Embryonic facial prominence (tissue), 1 donor: Measurements from ENCODE around the gene FAM131C.
"Not testable (repeated sequence)": the region's sequence is repeated elsewhere in the genome, so short reads cannot be mapped to it uniquely, and the experiment has no call there.

Experiments used
- DNase-seq: peaks from one replicate; pipeline ENCODE4 v3.0.0-alpha.2; 2016; ENCODE audit errors: extremely low spot score

The FAM131C gene

GRCh38 chr1:16033103-16033632, 40.3 kb downstream of the FAM131C start:
- not testable (repeated sequence) for DNase-seq

DNA sequence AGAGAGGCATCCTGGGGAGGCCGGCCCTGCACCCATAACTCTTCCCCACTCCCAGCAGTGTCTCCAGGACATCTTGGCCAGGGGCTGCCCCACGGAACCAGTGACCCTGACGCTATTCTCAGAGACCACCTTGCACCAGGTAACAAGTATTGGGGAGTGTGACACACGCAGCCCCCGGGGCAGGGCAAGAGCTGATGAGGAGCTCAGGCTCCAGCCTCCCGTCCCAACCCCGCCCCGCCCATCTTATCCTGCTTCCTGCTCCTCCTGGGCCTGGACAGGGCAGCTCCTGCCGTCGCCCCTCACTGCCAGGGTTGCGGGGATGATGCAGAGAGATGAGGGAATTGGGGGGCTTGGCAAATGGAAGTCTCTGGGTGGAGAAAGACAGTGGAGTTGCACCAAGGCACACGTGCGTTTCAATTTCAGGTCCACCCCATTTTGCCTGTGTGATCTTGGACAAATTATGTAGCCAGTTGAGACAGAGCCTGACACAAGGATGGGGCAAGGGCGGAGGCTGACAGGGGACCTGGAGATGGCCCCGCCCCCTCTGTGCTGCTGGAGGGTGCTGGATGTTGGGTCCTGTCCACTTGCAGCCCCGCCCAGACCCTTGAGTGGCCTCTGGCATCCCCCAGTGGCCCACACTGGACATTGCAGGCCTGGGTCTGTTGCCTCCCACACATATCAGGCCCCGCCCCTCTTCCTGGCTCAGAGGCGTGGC, 40.9 kb downstream of the FAM131C start:
- DNase-seq, result no peak

- DNase-seq, result no peak
These were observed 41.9 kb downstream of the FAM131C start for GRCh38 chr1:16031551-16031950.

DNA sequence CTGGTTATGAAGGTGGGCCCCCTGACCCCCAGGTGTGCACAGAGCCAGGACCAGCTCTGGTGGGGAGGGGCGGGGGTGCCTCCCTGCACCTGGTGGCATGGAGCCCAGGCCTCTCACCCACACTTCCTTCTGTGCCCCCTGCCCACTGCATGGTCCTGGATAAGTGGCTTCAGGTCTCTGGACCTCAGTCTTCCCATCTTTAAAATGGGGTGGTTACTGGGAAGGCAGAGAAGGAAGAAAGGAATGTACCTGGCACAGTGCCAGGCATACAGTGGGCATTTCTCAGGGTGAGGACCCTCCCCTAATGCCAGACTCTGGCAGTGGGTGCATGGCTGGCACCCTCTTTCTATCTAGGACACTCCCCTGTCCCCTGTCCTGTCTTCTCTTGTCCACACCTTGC, 44.2 kb downstream of the FAM131C start:
- DNase-seq, result no peak

- DNase-seq, result not testable (repeated sequence)
These were observed 44.5 kb downstream of the FAM131C start for GRCh38 chr1:16029003-16029268.

GRCh38 chr1:16028237-16029002, 45.0 kb downstream of the FAM131C start:
- no peak for DNase-seq

DNA sequence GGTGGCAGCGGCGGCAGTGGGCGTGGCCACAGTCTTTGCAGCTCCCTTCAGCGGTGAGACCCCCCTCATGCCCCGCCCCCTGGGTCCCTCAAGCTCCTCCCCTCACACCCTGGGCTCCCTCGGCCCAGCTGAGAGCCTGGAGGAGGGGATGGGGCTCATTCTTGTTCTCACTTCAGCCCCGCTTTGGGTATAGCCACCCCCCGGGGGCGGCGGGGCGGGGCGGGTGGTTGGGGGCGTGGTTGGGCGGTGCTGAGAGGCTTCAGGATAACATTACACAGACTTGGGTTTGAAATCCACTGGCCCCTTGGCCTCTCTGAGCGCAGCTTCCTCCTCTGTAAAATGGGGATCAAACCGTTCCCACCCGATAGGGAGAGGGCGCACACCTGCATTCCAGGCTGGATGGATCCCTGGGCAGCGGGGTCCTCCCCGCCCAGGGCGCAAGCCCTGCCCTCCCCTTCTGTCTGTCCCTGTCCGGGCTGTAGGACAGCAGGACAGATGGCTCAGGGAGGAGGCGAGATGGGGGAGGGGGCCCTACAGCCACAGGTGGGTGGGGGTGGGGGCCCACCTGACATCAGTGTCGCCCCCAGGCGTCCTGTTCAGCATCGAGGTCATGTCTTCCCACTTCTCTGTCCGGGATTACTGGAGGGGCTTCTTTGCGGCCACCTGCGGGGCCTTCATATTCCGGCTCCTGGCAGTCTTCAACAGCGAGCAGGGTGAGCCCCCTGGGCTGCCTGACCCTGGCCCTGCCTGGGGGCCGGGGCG, 46.5 kb downstream of the FAM131C start:
- no peak for DNase-seq

- DNase-seq, result not testable (repeated sequence)
These were observed 47.1 kb downstream of the FAM131C start for GRCh38 chr1:16026302-16026701.

DNA sequence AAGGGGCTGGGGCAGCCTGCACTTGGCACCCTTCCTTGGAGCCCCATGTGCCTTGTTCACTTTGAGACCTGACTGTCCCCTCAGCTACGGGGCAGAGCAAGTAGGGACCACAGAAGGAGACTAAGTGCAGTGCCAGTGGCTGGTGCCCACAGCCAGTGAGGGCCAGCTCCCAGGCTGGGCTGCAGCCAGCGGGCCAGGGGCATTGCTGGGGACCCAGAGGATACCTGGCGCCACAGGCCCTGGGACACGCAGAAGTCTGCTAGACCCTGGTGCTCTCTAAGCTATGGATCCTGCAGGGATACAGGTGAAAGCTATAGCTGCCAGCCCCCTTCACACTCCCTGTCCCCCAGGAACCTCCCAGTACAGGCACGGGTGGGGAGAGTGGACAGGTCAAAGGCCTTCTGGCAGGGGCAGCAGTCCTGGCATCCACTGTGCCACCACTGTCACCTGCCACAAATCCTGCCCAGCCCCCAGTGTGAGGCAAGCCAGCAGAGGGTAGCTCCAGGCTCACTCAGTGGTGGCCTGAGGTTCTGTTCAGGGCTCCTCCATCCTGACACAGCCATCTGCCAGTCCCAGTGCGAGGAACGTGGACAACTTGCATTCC, 50.3 kb downstream of the FAM131C start:
- DNase-seq, result no peak

DNA sequence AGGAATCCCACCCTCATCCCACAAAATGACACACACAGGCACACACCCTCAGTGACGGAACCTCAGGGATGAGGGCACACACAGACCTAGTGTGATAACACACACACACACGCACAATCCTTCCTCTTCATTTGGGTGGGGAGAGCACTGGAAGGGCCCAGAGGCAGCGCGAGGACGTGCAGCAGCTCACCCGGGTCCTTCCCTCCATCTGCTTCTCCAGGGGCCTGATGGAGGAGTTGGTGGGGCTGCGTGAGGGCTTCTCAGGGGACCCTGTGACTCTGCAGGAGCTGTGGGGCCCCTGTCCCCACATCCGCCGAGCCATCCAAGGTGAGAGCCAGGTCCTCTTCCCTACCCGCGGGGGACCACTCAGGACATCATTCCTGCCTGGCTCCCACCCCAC, 51.1 kb downstream of the FAM131C start:
- no peak for DNase-seq

DNA sequence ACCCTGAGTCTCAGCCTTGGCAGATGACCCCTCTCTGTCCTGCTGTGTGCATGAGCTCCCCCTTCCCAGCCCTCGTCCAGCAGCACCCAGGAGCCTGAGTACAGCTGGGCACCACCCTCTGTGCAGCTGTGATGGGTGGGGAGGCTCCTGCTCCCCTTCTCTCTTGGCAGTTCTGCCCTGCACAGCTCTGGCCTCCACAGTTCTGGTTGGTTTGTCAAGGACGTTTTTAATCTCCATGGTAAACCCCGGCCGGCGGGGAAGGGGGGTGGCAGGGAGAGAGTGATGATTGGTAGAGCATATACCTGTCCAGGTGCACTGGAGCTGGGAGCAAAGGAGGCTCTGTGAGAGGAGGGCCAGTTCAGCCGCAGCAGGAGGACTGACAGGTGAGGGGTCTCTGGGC, 51.8 kb downstream of the FAM131C start, which contains the start of gene CLCNKA:
Gene CLCNKA, plus strand, starts transcription at position 356 of the 400 bp plus-strand sequence. CDS start 584 bp downstream, outside the sequence.
- no peak for DNase-seq

GRCh38 chr1:16020878-16021277, 52.6 kb downstream of the FAM131C start:
- not testable (repeated sequence) for DNase-seq

DNA sequence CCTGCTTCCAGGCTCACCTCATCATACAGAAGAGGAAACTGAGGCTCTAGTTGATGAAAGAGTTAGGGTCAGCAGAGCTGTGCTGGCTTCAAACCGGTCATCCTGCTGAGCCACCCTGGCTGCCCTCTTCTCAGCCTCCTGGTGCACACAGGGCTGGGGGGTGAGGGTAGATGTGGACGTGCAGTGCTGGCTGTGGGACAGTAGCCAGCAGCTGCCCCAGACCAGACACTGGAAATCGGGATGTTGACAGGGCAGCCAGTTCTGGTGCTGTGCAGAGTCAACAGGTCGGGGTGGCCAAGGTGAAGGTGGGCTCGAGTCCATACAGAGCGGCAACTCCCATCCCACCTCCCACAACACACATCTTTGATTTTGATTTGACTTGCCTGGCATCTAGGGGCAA, 53.1 kb downstream of the FAM131C start:
- DNase-seq, result no peak

DNA sequence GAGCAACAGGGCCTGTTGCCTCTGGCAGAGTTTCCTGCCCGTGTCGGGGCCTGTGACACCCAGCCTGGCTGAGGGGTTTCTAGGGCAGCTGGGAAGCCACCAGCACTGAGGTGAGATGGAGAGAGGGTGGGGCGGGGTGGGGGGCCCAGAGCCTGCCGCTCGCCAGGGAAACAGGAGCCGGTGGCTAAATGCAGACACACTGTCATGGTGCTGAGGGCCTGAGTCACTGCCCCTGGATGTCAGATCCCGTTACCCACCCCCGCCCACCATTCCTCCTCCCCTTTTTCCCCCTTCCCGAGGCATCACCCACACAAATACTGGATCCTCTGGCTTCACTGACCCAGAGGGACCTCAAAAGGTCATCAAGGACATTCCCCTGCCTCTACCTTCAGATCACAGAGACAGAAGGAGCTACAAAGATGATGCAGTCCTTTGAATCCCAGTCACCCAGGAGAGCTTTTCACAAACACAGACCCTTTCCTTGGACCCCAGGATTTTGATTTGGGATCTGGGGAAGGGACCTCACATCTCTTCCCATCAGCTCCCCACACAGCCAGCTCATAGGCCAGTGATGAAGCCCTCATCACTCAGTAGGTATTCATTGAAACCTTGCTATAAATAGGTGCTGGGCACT, 53.7 kb downstream of the FAM131C start:
- DNase-seq, result no peak

DNA sequence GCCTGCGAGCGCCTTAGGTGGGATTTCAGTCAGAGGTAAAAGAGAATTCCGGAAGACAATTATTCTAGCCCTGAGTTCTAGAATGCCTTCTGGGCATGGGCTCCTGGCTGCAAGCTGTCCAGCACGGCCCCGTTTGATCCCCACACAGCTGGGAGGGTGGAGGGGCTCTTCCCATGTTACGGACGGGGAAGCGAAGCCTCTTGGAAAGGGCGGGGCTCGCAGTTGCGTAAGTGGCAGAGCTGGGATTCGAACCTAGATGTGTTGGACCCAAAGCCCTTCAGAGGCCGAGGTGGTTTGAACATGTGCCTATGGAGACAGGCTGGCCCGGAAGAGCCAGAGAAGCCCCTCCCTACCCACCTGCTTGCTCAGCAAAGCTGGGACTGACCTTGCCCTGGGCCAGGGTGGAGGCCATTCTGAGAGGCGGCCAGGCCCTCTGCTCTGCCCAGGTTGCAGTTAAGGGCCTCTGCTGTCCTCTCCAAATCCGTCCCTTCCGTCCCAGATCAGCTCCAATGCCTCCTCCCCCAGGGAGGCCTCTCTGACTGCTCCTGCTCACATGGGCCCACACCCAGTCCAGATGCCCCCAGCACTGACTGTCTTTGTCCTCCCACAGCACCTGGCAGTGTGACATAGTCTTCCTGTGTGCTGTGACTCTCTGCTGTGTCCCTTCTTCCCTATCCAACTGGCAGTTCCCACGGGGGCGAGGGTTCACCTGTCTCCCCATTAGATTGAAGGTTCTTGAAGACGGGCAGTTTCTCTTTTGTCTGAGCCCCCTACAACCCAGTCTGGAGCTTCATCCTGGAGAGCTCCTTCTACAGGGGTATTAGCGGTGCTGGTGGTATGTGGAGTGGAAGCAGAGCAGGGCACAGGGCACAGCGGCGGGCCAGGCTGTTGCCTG, 54.5 kb downstream of the FAM131C start:
- no peak for DNase-seq

GRCh38 chr1:16018308-16018707, 55.1 kb downstream of the FAM131C start:
- DNase-seq, result no peak

DNA sequence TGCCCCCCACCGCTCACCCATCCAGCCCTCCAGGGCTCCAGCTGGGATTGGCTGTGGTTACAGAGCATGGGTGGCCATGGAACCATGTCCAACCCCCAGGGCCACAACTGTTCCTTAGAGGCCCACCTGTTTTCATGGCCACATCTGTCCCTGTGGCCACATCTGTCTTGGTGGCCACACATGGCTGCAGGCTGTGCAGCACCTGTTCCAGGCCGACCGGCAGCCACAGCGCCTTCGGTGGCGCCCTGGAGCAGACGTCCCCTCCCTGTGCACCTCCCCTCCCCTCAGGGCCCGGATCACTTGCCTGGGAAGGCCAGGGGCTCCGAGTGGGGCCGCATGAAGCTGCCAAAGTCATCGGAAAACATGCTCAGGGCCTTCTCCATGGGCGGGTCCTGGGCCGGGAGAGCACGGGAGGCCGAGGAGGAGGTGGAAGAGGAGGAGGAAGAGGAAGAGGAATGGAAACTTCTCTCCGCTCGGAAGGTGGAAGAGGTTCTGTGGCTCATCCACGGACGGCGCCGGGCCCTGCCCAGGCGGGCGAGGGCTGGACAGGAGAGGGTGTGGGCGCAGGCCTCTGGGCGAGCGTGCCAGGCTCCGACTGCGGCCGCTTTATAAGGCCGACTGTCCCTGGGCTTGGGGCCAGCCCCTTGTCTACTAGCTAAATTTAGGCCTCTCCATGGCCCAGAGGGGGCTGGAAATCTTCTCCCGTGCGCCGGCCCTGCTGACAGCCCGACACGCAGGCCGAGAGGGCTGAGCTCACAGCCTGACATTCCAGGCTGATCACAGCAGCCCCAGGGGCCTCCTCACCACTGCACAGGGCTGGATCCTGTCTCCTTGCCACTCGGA, 55.8 kb downstream of the FAM131C start, which contains the start of gene HSPB7:
Gene HSPB7, minus strand, starts transcription at position 583 of the 843 bp plus-strand sequence. Its CDS starts 80 bp downstream, at position 503.
- DNase-seq, result no peak

- no peak for DNase-seq
These were observed 56.4 kb downstream of the FAM131C start for GRCh38 chr1:16017076-16017460.
